WTC11 (cell line): ENCODE data around the gene FAM156A. TPM values are rescaled to one million over a fixed set of nuclear protein-coding genes. Genes with fewer than 3 reads are reported as not detected.
"Not testable (repeated sequence)": the region's sequence is repeated elsewhere in the genome, so short reads cannot be mapped to it uniquely, and the experiment has no call there.

Experiments
- ATAC-seq: fragments of 200-7000 bp; cut with Tn5 transposase; 2 replicates; pipeline ENCODE4 v1.10.0; 2021; ENCODE audit warnings: mild to moderate bottlenecking, moderate library complexity
- CTCF ChIA-PET: fragments of 300-600 bp; sonication (Branson Sonifier 250); formaldehyde crosslinking; loops from one replicate; lab custom pipeline; 2021; ENCODE audit warnings: antibody characterized with exemption; lab: Charles Lee
- POLR2A ChIA-PET: fragments of 350-600 bp; sonication (Branson Sonifier 250); formaldehyde crosslinking; loops from one replicate; lab custom pipeline; 2021; ENCODE audit warnings: antibody characterized with exemption; lab: Charles Lee
- DNase-seq: peaks from one replicate; pipeline ENCODE4 v3.0.0; 2021; ENCODE audit warnings: low spot score
- H3K27ac Mint-ChIP-seq: 2 replicates; pipeline ENCODE4 v1.8.0; 2021; ENCODE audit warnings: mixed read lengths
- H3K27me3 Mint-ChIP-seq: 2 replicates; pipeline ENCODE4 v1.8.0; 2021; ENCODE audit warnings: low read depth, mild to moderate bottlenecking, moderate library complexity, mixed read lengths
- H3K36me3 Mint-ChIP-seq: 2 replicates; pipeline ENCODE4 v1.8.0; 2021; ENCODE audit warnings: mixed read lengths
- H3K4me1 Mint-ChIP-seq: 2 replicates; pipeline ENCODE4 v1.8.0; 2022; ENCODE audit warnings: mixed read lengths
- H3K4me3 Mint-ChIP-seq: 2 replicates; pipeline ENCODE4 v1.8.0; 2021; ENCODE audit warnings: mild to moderate bottlenecking, moderate library complexity, mixed read lengths
- H3K9me3 Mint-ChIP-seq: 2 replicates; pipeline ENCODE4 v1.8.0; 2021; ENCODE audit warnings: mixed read lengths
- FOXP1 ChIP-seq: sonication (generic); formaldehyde crosslinking; IDR thresholded peaks from 2 replicates; pipeline ENCODE4 v1.8.0; 2022; ENCODE audit warnings: missing genetic modification reagents, mild to moderate bottlenecking, moderate library complexity, borderline replicate concordance
- HMGA2 ChIP-seq: fragments of 250-450 bp; sonication (Bioruptor Pico); IDR thresholded peaks from 2 replicates; pipeline ENCODE4 v1.4.0; 2021; ENCODE audit warnings: mild to moderate bottlenecking, moderate library complexity
- JAZF1 ChIP-seq: fragments of 250-450 bp; sonication (Bioruptor Pico); IDR thresholded peaks from 2 replicates; pipeline ENCODE4 v1.9.0; 2021; ENCODE audit warnings: moderate library complexity, mild to moderate bottlenecking, inconsistent platforms
- KAT7 ChIP-seq: sonication (generic); formaldehyde crosslinking; IDR thresholded peaks from 2 replicates; pipeline ENCODE4 v1.8.1; 2023; ENCODE audit warnings: missing genetic modification reagents, mild to moderate bottlenecking, borderline replicate concordance
- MXD4 ChIP-seq: fragments of 250-450 bp; sonication (Bioruptor Pico); IDR thresholded peaks from 2 replicates; pipeline ENCODE4 v1.8.0; 2021; ENCODE audit warnings: mild to moderate bottlenecking, moderate library complexity, borderline replicate concordance
- NR2C2 ChIP-seq: sonication (generic); formaldehyde crosslinking; IDR thresholded peaks from 2 replicates; pipeline ENCODE4 v1.8.0; 2022; ENCODE audit warnings: mild to moderate bottlenecking, missing genetic modification reagents
- NR3C1 ChIP-seq: sonication (generic); formaldehyde crosslinking; conservative IDR thresholded peaks from 2 replicates; pipeline ENCODE4 v1.8.1; 2023; ENCODE audit warnings: low read depth, mild to moderate bottlenecking, missing genetic modification reagents
- SMAD3 ChIP-seq: sonication (generic); formaldehyde crosslinking; IDR thresholded peaks from 2 replicates; pipeline ENCODE4 v1.8.0; 2022; ENCODE audit warnings: missing genetic modification reagents, mild to moderate bottlenecking, borderline replicate concordance
- SOX15 ChIP-seq: fragments of 250-450 bp; sonication (Bioruptor Pico); IDR thresholded peaks from 2 replicates; pipeline ENCODE4 v1.9.0; 2021; ENCODE audit warnings: mild to moderate bottlenecking
- TCF7 ChIP-seq: sonication (generic); formaldehyde crosslinking; IDR thresholded peaks from 2 replicates; pipeline ENCODE4 v1.8.0; 2022; ENCODE audit warnings: mild to moderate bottlenecking, low read depth, missing genetic modification reagents, moderate library complexity
- TEAD1 ChIP-seq: sonication (generic); formaldehyde crosslinking; IDR thresholded peaks from 2 replicates; pipeline ENCODE4 v1.8.0; 2022; ENCODE audit warnings: mild to moderate bottlenecking, missing genetic modification reagents
- TP53 ChIP-seq: sonication (generic); formaldehyde crosslinking; IDR thresholded peaks from 2 replicates; pipeline ENCODE4 v1.8.1; 2023; ENCODE audit warnings: mild to moderate bottlenecking, missing genetic modification reagents
- ZNF671 ChIP-seq: fragments of 250-450 bp; sonication (Bioruptor Pico); IDR thresholded peaks from 2 replicates; pipeline ENCODE4 v1.8.0; 2021; ENCODE audit warnings: mild to moderate bottlenecking
- total RNA-seq: library from RNA; stranded (reverse); gene quantifications from 3 replicates; pipeline ENCODE4 v1.2.3, GENCODE V29; 2021
- TF ChIP-seq, protein P1 (sequence below): fragments of 250-450 bp; sonication (Bioruptor Pico); IDR thresholded peaks from 2 replicates; pipeline ENCODE4 v1.9.0; 2021; ENCODE audit warnings: mild to moderate bottlenecking
- TF ChIP-seq, protein P2 (sequence below): fragments of 250-450 bp; sonication (Bioruptor Pico); conservative IDR thresholded peaks from 2 replicates; pipeline ENCODE4 v1.9.0; 2021; ENCODE audit warnings: mild to moderate bottlenecking
- TF ChIP-seq, protein P3 (sequence below): fragments of 250-450 bp; sonication (Bioruptor Pico); IDR thresholded peaks from 2 replicates; pipeline ENCODE4 v1.9.0; 2021; ENCODE audit warnings: mild to moderate bottlenecking, borderline replicate concordance
- TF ChIP-seq, protein P4 (sequence below): fragments of 250-450 bp; sonication (Bioruptor Pico); IDR thresholded peaks from 2 replicates; pipeline ENCODE4 v2.1.2; 2022; ENCODE audit warnings: mild to moderate bottlenecking, moderate library complexity
- TF ChIP-seq, protein P5 (sequence below): sonication (generic); formaldehyde crosslinking; IDR thresholded peaks from 2 replicates; pipeline ENCODE4 v1.8.1; 2022; ENCODE audit warnings: low read depth, mild to moderate bottlenecking, moderate library complexity, missing genetic modification reagents, borderline replicate concordance

Gene FAM156A
- total RNA-seq, 1 experiment from 2014 or later = 15.3 TPM

DNA sequence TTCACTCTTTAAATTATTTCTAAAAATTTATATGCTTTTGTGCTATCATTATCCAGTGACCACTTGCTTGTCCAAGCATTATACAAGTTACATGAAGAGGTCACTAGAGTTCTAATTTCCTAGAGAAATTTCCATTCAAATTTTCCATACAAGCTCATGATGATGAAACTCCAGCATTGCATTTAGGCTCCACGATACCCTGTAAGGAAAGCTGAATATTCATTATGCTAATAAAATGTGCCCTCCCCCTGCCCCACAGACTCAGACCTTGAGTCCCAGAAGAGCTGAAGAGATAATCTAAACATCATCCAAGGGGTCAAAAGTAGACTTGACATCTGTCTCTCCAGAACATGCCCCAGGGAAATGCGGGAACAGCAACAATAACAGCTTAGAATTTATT lies 19.6 kb upstream of the FAM156A start:
- Mint-ChIP-seq H3K9me3 (no peaks in the 10 kb centered on the region), H3K4me1 (peaks cover 3% of the 10 kb centered on the region; the same call in 1 of the 2 replicates), H3K27ac (no peak overlapping the region), H3K4me3 (no peak overlapping the region)
- POLR2A ChIA-PET = no interaction called here
- TF ChIP-seq MXD4 (CRISPR knock-in tag) = no peak
- no peak for TF ChIP-seq NR3C1 (CRISPR knock-in tag)
- TF ChIP-seq SOX15 (CRISPR knock-in tag) = no peak
- TF ChIP-seq TP53 (CRISPR knock-in tag) = no peak
- TF ChIP-seq, protein P1, sequence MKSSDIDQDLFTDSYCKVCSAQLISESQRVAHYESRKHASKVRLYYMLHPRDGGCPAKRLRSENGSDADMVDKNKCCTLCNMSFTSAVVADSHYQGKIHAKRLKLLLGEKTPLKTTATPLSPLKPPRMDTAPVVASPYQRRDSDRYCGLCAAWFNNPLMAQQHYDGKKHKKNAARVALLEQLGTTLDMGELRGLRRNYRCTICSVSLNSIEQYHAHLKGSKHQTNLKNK (CRISPR knock-in tag) = no peak
- TF ChIP-seq, protein P2, sequence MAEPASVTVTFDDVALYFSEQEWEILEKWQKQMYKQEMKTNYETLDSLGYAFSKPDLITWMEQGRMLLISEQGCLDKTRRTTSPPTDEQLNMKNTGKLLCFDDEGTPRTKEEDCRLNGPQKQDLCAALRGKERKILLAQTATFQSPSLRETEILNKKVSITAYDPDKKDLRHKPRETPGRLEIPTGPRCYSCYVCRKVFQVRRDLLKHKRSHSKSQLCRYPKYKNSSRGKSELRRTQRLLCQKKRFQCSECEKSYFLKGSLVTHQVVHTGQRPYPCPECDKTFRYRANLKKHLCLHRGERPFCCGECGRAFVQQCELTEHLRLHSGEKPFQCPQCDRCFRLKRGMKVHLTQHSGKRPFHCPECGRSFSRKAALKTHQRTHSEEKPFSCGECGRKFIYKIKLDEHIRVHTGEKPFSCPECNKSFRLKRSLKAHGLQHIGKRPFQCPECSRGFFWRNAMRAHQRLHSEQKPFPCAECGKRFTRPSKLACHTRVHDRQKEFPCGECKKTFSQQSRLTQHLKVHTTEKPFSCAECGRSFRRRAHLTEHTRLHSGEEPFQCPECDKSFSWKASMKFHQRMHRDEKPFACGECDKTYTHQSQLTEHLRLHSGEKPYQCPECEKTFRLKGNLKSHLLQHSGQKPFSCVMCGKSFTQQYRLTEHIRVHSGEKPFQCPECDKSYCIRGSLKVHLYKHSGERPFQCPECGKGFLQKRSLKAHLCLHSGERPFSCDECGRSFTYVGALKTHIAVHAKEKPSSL (CRISPR knock-in tag) = no peak
- TF ChIP-seq, protein P3, sequence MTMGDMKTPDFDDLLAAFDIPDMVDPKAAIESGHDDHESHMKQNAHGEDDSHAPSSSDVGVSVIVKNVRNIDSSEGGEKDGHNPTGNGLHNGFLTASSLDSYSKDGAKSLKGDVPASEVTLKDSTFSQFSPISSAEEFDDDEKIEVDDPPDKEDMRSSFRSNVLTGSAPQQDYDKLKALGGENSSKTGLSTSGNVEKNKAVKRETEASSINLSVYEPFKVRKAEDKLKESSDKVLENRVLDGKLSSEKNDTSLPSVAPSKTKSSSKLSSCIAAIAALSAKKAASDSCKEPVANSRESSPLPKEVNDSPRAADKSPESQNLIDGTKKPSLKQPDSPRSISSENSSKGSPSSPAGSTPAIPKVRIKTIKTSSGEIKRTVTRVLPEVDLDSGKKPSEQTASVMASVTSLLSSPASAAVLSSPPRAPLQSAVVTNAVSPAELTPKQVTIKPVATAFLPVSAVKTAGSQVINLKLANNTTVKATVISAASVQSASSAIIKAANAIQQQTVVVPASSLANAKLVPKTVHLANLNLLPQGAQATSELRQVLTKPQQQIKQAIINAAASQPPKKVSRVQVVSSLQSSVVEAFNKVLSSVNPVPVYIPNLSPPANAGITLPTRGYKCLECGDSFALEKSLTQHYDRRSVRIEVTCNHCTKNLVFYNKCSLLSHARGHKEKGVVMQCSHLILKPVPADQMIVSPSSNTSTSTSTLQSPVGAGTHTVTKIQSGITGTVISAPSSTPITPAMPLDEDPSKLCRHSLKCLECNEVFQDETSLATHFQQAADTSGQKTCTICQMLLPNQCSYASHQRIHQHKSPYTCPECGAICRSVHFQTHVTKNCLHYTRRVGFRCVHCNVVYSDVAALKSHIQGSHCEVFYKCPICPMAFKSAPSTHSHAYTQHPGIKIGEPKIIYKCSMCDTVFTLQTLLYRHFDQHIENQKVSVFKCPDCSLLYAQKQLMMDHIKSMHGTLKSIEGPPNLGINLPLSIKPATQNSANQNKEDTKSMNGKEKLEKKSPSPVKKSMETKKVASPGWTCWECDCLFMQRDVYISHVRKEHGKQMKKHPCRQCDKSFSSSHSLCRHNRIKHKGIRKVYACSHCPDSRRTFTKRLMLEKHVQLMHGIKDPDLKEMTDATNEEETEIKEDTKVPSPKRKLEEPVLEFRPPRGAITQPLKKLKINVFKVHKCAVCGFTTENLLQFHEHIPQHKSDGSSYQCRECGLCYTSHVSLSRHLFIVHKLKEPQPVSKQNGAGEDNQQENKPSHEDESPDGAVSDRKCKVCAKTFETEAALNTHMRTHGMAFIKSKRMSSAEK (CRISPR knock-in tag) = no peak
- TF ChIP-seq, protein P4, sequence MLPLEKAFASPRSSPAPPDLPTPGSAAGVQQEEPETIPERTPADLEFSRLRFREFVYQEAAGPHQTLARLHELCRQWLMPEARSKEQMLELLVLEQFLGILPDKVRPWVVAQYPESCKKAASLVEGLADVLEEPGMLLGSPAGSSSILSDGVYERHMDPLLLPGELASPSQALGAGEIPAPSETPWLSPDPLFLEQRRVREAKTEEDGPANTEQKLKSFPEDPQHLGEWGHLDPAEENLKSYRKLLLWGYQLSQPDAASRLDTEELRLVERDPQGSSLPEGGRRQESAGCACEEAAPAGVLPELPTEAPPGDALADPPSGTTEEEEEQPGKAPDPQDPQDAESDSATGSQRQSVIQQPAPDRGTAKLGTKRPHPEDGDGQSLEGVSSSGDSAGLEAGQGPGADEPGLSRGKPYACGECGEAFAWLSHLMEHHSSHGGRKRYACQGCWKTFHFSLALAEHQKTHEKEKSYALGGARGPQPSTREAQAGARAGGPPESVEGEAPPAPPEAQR (CRISPR knock-in tag) = no peak
- no peak for TF ChIP-seq SMAD3
- no peak for TF ChIP-seq KAT7
- TF ChIP-seq TEAD1 (CRISPR knock-in tag) = no peak
- TF ChIP-seq HMGA2 (CRISPR knock-in tag) = no peak
- no peak for TF ChIP-seq TCF7 (CRISPR knock-in tag)
- TF ChIP-seq NR2C2 (CRISPR knock-in tag) = no peak
- TF ChIP-seq, protein P5, sequence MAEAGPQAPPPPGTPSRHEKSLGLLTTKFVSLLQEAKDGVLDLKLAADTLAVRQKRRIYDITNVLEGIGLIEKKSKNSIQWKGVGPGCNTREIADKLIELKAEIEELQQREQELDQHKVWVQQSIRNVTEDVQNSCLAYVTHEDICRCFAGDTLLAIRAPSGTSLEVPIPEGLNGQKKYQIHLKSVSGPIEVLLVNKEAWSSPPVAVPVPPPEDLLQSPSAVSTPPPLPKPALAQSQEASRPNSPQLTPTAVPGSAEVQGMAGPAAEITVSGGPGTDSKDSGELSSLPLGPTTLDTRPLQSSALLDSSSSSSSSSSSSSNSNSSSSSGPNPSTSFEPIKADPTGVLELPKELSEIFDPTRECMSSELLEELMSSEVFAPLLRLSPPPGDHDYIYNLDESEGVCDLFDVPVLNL (CRISPR knock-in tag) = no peak
- no peak for TF ChIP-seq JAZF1
- no peak for TF ChIP-seq ZNF671
- TF ChIP-seq FOXP1 (CRISPR knock-in tag) = no peak
- TF ChIP-seq, all 79 proteins: peak for 0
- ATAC-seq = no peak
- CTCF ChIA-PET = interaction anchor here (1.0 to 1.5 kb wide), 2 partner anchors 12 to 18 kb away, joined by 4 read pairs; no protein-coding TSS in a partner anchor
- DNase-seq = no peak
- H3K36me3 Mint-ChIP-seq = no peaks in the 10 kb centered on the region
- H3K27me3 Mint-ChIP-seq = no peaks in the 10 kb centered on the region

DNA sequence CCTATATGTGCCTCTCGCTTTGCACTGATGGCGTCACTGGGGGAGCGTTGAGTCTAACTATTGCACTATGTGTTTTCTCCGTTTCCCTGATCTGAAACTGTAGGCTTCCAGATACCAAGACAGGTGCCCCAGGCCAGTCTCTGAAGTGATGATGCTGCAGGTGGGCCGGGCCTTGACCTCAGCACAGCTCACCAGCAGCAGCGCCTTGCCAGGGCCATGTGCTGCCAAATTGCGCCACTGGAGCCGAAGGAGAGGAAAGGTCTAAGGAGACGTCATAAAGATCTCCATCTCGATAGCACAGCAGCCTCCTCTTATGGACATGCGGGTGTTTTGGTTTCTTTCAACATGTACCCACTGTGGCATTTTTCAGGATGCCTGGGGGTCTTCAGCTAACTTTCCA lies 17.3 kb upstream of the FAM156A start:
- H3K27me3 Mint-ChIP-seq, POLR2A ChIA-PET, H3K36me3 Mint-ChIP-seq, H3K27ac Mint-ChIP-seq, H3K4me1 Mint-ChIP-seq, ATAC-seq, CTCF ChIA-PET, H3K9me3 Mint-ChIP-seq, DNase-seq, H3K4me3 Mint-ChIP-seq: not testable (repeated sequence)

DNA sequence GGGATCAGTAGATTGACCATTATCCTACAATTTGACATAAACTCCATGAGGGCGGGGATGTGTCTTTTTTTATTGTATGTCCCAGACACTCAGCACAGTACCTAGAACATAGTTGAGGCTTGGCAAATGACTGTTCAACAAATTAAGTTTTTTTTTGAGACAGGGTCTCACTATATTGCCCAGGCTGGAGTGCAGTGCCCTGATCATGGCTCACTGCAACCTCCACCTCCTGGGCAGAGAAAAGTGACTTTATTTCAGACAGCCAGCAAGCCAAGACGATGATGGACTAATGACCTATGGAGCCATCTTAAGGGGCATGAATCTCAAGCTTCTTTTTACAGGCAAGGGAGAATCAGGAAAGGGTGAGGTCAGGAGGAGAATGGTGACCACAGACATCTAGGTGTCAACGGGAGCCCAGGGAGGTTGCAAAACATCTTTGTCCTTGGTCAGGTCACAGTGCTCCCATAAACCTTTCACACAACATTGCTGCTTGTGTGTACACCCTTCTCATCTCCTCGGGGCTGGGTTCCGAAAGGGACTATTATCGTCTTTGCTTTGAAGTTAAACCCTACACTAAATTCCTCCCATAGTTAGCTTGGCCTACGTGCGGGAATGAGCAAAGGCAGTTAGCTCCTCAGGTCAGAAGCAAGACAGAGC lies 16.1 kb upstream of the FAM156A start:
- H3K4me1 Mint-ChIP-seq, H3K36me3 Mint-ChIP-seq, CTCF ChIA-PET, H3K27me3 Mint-ChIP-seq, H3K9me3 Mint-ChIP-seq, POLR2A ChIA-PET, DNase-seq, H3K4me3 Mint-ChIP-seq, H3K27ac Mint-ChIP-seq, ATAC-seq: not testable (repeated sequence)

DNA sequence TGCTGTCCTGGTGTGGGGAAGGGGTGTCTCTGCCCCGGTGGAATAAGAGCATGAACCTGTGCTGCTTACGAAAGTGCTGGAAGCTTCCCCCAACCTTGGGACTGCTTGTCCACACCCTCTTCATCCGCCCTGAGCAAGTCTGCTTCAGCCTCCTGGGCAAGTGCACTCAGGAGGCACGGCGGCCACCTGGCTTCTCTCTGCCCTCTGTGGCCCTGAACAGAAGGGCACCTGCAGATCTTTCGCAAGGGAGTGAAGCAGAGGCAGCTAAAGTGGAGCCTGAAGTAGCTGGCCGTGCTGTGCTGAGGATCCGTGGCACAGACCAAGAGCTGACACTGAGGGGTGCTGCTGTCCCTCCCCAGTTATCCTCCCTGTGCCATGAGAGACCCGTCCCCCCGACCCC lies 9.6 kb upstream of the FAM156A start:
- H3K9me3 Mint-ChIP-seq, CTCF ChIA-PET: not testable (repeated sequence)

More for the DNA sequence above, 9.6 kb upstream of the FAM156A start:
- ATAC-seq, POLR2A ChIA-PET, H3K4me3 Mint-ChIP-seq, H3K27ac Mint-ChIP-seq, H3K4me1 Mint-ChIP-seq, DNase-seq, H3K36me3 Mint-ChIP-seq, H3K27me3 Mint-ChIP-seq: not testable (repeated sequence)
